MM.1S (cell line): ENCODE data around the gene IDH2.

Experiments
- DNase-seq: peaks from one replicate; pipeline ENCODE4 v3.0.0-alpha.2; 2015
- H2AFZ ChIP-seq: fragments of 300-600 bp; sonication (generic); 2 replicates; pipeline ENCODE4 v1.6.0; 2016; ENCODE audit warnings: antibody characterized with exemption, low read length
- H3F3A ChIP-seq: fragments of 300-600 bp; sonication (generic); 2 replicates; pipeline ENCODE4 v1.6.1; 2016; ENCODE audit warnings: mild to moderate bottlenecking, antibody characterized with exemption, low read length, moderate library complexity, mixed read lengths; ENCODE audit not compliant: insufficient read depth
- H3K27ac ChIP-seq: fragments of 300-600 bp; sonication (generic); 2 replicates; pipeline ENCODE4 v1.5.1; 2016; ENCODE audit warnings: mild to moderate bottlenecking, low read length
- H3K27me3 ChIP-seq: fragments of 300-600 bp; sonication (generic); replicated peaks from 2 replicates; pipeline ENCODE4 v1.6.0; 2016; ENCODE audit warnings: low read length; ENCODE audit not compliant: insufficient read depth
- H3K36me3 ChIP-seq: fragments of 300-600 bp; sonication (generic); replicated peaks from 2 replicates; pipeline ENCODE4 v1.6.1; 2016; ENCODE audit warnings: mild to moderate bottlenecking, low read length, mixed read lengths; ENCODE audit not compliant: insufficient read depth
- H3K4me1 ChIP-seq: fragments of 300-600 bp; sonication (generic); 2 replicates; pipeline ENCODE4 v1.6.1; 2016; ENCODE audit warnings: low read length, mixed read lengths
- H3K4me2 ChIP-seq: fragments of 300-600 bp; sonication (generic); 2 replicates; pipeline ENCODE4 v1.6.0; 2016; ENCODE audit warnings: low read depth, low read length
- H3K4me3 ChIP-seq: fragments of 300-600 bp; sonication (generic); 2 replicates; pipeline ENCODE4 v1.5.1; 2016; ENCODE audit warnings: low read length, mixed read lengths
- H3K79me2 ChIP-seq: fragments of 300-600 bp; sonication (generic); 2 replicates; pipeline ENCODE4 v1.6.1; 2016; ENCODE audit warnings: mixed run types, low read length, mixed read lengths
- H3K9ac ChIP-seq: fragments of 300-600 bp; sonication (generic); 2 replicates; pipeline ENCODE4 v1.6.1; 2016; ENCODE audit warnings: low read length, mixed read lengths
- H3K9me2 ChIP-seq: fragments of 300-600 bp; sonication (generic); replicated peaks from 2 replicates; pipeline ENCODE4 v1.6.1; 2016; ENCODE audit warnings: mild to moderate bottlenecking, low read length, mixed read lengths; ENCODE audit not compliant: insufficient read depth
- H3K9me3 ChIP-seq: fragments of 300-600 bp; sonication (generic); replicated peaks from 2 replicates; pipeline ENCODE4 v1.6.1; 2016; ENCODE audit warnings: mild to moderate bottlenecking, low read length, mixed read lengths; ENCODE audit not compliant: insufficient read depth
- H4K20me1 ChIP-seq: fragments of 300-600 bp; sonication (generic); 2 replicates; pipeline ENCODE4 v1.6.1; 2016; ENCODE audit warnings: mild to moderate bottlenecking, low read length, moderate library complexity, mixed read lengths; ENCODE audit not compliant: insufficient read depth
- CTCF ChIP-seq: fragments of 300-600 bp; sonication (generic); IDR thresholded peaks from 2 replicates; pipeline ENCODE4 v1.5.1; 2016; ENCODE audit warnings: antibody characterized with exemption, low read length, mixed read lengths
- EZH2 ChIP-seq: fragments of 300-600 bp; sonication (generic); optimal IDR thresholded peaks from 2 replicates; pipeline ENCODE3; 2017; ENCODE audit warnings: low read depth, mild to moderate bottlenecking, antibody characterized with exemption, low read length, mixed read lengths
- EZH2phosphoT487 ChIP-seq: fragments of 300-600 bp; sonication (generic); IDR thresholded peaks from 2 replicates; pipeline ENCODE4 v1.6.1; 2018; ENCODE audit warnings: antibody characterized with exemption, low read length

The IDH2 gene

GRCh38 chr15:90106522-90107117 lies 4.4 kb upstream of the IDH2 start:
- H3K27ac ChIP-seq = no peak overlapping the region
- no peak for DNase-seq

GRCh38 chr15:90105521-90105920 lies 3.3 kb upstream of the IDH2 start:
- no peaks in the 10 kb centered on the region for H3K9me2 ChIP-seq
- H3K9me3 ChIP-seq = no peaks in the 10 kb centered on the region
- DNase-seq = no peak
- H4K20me1 ChIP-seq = no peaks in the 10 kb centered on the region
- no peak overlapping the region for H3K4me2 ChIP-seq
- peaks cover 13% of the 10 kb centered on the region for H3K4me1 ChIP-seq
- H3K27me3 ChIP-seq = no peaks in the 10 kb centered on the region
- peaks cover 20% of the 10 kb centered on the region for H3F3A ChIP-seq
- H3K27ac ChIP-seq = no peak overlapping the region
- H3K9ac ChIP-seq = no peak overlapping the region
- no peak overlapping the region for H2AFZ ChIP-seq
- H3K79me2 ChIP-seq = peaks cover 25% of the 10 kb centered on the region
- H3K36me3 ChIP-seq = no peaks in the 10 kb centered on the region
- H3K4me3 ChIP-seq = no peak overlapping the region
- TF ChIP-seq CTCF (no peak), EZH2phosphoT487 (no peak), EZH2 (no peak)

More at GRCh38 chr15:90106522-90107117, 4.4 kb upstream of the IDH2 start:
- H3K4me3 ChIP-seq = no peak overlapping the region
- no peak overlapping the region for H2AFZ ChIP-seq
- no peak overlapping the region for H3K4me2 ChIP-seq
- peaks cover 14% of the 10 kb centered on the region for H3K79me2 ChIP-seq
- no peaks in the 10 kb centered on the region for H3K36me3 ChIP-seq
- TF ChIP-seq EZH2 (no peak), EZH2phosphoT487 (no peak), CTCF (no peak)
- H3K4me1 ChIP-seq = peaks cover 4% of the 10 kb centered on the region
- no peak overlapping the region for H3K9ac ChIP-seq
- no peaks in the 10 kb centered on the region for H4K20me1 ChIP-seq
- no peaks in the 10 kb centered on the region for H3K9me2 ChIP-seq
- H3K9me3 ChIP-seq = no peaks in the 10 kb centered on the region
- peaks cover 9% of the 10 kb centered on the region for H3F3A ChIP-seq
- no peaks in the 10 kb centered on the region for H3K27me3 ChIP-seq

GRCh38 chr15:90104551-90104950 lies 2.3 kb upstream of the IDH2 start:
- Histone ChIP-seq H3K4me3 (no peak overlapping the region), H3K79me2 (peaks cover 31% of the 10 kb centered on the region), H3K4me2 (no peak overlapping the region), H4K20me1 (no peaks in the 10 kb centered on the region), H3K27me3 (no peaks in the 10 kb centered on the region), H3K9me3 (no peaks in the 10 kb centered on the region), H2AFZ (no peak overlapping the region), H3F3A (peaks cover 29% of the 10 kb centered on the region), H3K9me2 (no peaks in the 10 kb centered on the region), H3K36me3 (no peaks in the 10 kb centered on the region), H3K27ac (no peak overlapping the region), H3K4me1 (peaks cover 23% of the 10 kb centered on the region), H3K9ac (no peak overlapping the region)
- TF ChIP-seq EZH2phosphoT487 (no peak), EZH2 (no peak), CTCF (no peak)
- no peak for DNase-seq
